CD4-positive, CD25-positive, alpha-beta regulatory T cell (primary cell): ENCODE data around the gene CEP112. TPM values are rescaled to one million over a fixed set of nuclear protein-coding genes. Genes with fewer than 3 reads are reported as not detected.
A peak's percentile ranks its signal among the peaks of the same experiment; 100 is the strongest.
"Not testable (repeated sequence)": the region's sequence is repeated elsewhere in the genome, so short reads cannot be mapped to it uniquely, and the experiment has no call there.

Experiments used
- ATAC-seq, 2 donors: fragments of 150-1000 bp; cut with Tn5 transposase; one replicate each; pipeline ENCODE4 v1.10.0; 2021; ENCODE audit warnings: low read depth in 2 of 2, moderate number of reproducible peaks in 2 of 2, moderate library complexity in 1 of 2
- DNase-seq, 3 donors: peaks; one replicate each; pipeline versions ENCODE4 v3.0.0 to v3.0.0-alpha.2; 2012 to 2022; ENCODE audit warnings: mixed read lengths in 1 of 3
- H3K27ac ChIP-seq: one replicate; pipeline ENCODE4 v1.7.0; 2013; ENCODE audit warnings: mild to moderate bottlenecking, low read length; ENCODE audit not compliant: insufficient read depth, poor library complexity, severe bottlenecking
- H3K27me3 ChIP-seq: one replicate; pipeline ENCODE4 v1.7.0; 2013; ENCODE audit warnings: low read length; ENCODE audit not compliant: control insufficient read depth, insufficient read depth
- H3K36me3 ChIP-seq: one replicate; pipeline ENCODE4 v1.7.0; 2013; ENCODE audit warnings: mild to moderate bottlenecking, low read length, moderate library complexity; ENCODE audit not compliant: control insufficient read depth, insufficient read depth
- H3K4me1 ChIP-seq: 2 replicates; pipeline ENCODE4 v1.7.0; 2013; ENCODE audit warnings: mild to moderate bottlenecking, low read length; ENCODE audit not compliant: insufficient read depth, control insufficient read depth, poor library complexity, severe bottlenecking
- H3K4me3 ChIP-seq: one replicate; pipeline ENCODE4 v1.7.0; 2013; ENCODE audit warnings: low read depth, mild to moderate bottlenecking, low read length, moderate library complexity
- H3K9me3 ChIP-seq, 2 experiments: 1 replicate in 1 of 2; 2 replicates in 1 of 2; pipeline ENCODE4 v1.7.0; 2013; ENCODE audit warnings: low read length in 2 of 2, mild to moderate bottlenecking in 1 of 2, moderate library complexity in 1 of 2; ENCODE audit not compliant: control insufficient read depth in 2 of 2
- H3K27ac Mint-ChIP-seq, 3 donors: one replicate each; pipeline ENCODE4 v1.8.0; 2020 to 2022; ENCODE audit warnings: mild to moderate bottlenecking in 3 of 3, mixed read lengths in 3 of 3, moderate library complexity in 2 of 3
- H3K27me3 Mint-ChIP-seq: one replicate; pipeline ENCODE4 v1.8.0; 2022; ENCODE audit warnings: mild to moderate bottlenecking, mixed read lengths
- H3K36me3 Mint-ChIP-seq: one replicate; pipeline ENCODE4 v1.8.0; 2020; ENCODE audit warnings: mixed read lengths
- H3K4me1 Mint-ChIP-seq, 4 donors: one replicate each; pipeline ENCODE4 v1.8.0; 2020 to 2022; ENCODE audit warnings: mixed read lengths in 4 of 4, mild to moderate bottlenecking in 1 of 4
- H3K4me3 Mint-ChIP-seq, 4 donors: one replicate each; pipeline ENCODE4 v1.8.0; 2020 to 2022; ENCODE audit warnings: mild to moderate bottlenecking in 4 of 4, mixed read lengths in 4 of 4, moderate library complexity in 3 of 4
- H3K9me3 Mint-ChIP-seq, 7 donors: one replicate each; pipeline ENCODE4 v1.8.0; 2020 to 2022; ENCODE audit warnings: mixed read lengths in 7 of 7, mild to moderate bottlenecking in 3 of 7, moderate library complexity in 2 of 7
- polyA plus RNA-seq, 4 donors: library from polyadenylated mRNA; unstranded; fragments of 300-500 nt; fragmentation: Illumina TruSeq; gene quantifications; one replicate each; pipeline ENCODE4 v1.2.3, GENCODE V29; 2021
- total RNA-seq: library from RNA; stranded (reverse); gene quantifications from one replicate; pipeline ENCODE4 v1.2.3, GENCODE V29; 2022

CEP112 gene
- total and polyA plus RNA-seq, 5 donors from 2014 or later = 0.15 to 2.3 (median 0.54) TPM; not detected in 1

GRCh38 chr17:66167189-66167815, 24.6 kb downstream of the CEP112 start:
- no peak overlapping the region for H3K27ac ChIP-seq
- H3K4me3 Mint-ChIP-seq = no peak overlapping the region
- H3K4me1 ChIP-seq = no peaks in the 10 kb centered on the region
- no peaks in the 10 kb centered on the region for H3K36me3 Mint-ChIP-seq
- H3K36me3 ChIP-seq = no peaks in the 10 kb centered on the region
- no peaks in the 10 kb centered on the region for H3K27me3 ChIP-seq
- H3K4me3 ChIP-seq = no peak overlapping the region
- peaks cover 0 to 4% (median 0%) of the 10 kb centered on the region in 4 donors for H3K4me1 Mint-ChIP-seq
- ATAC-seq = no peak
- no peaks in the 10 kb centered on the region for H3K9me3 ChIP-seq
- DNase-seq = no peak
- H3K27ac Mint-ChIP-seq = no peak overlapping the region
- no peaks in the 10 kb centered on the region for H3K27me3 Mint-ChIP-seq
- H3K9me3 Mint-ChIP-seq = peaks cover 0 to 1% (median 0%) of the 10 kb centered on the region in 7 donors

GRCh38 chr17:66165537-66166123, 26.3 kb downstream of the CEP112 start:
- Histone ChIP-seq H3K9me3 (no peaks in the 10 kb centered on the region), H3K36me3 (no peaks in the 10 kb centered on the region), H3K27me3 (no peaks in the 10 kb centered on the region), H3K4me3 (no peak overlapping the region), H3K4me1 (no peaks in the 10 kb centered on the region), H3K27ac (no peak overlapping the region)
- peaks cover 8 to 12% (median 8%) of the 10 kb centered on the region in 4 donors for H3K4me1 Mint-ChIP-seq
- H3K9me3 Mint-ChIP-seq = peaks cover 0 to under 1% (median 0%) of the 10 kb centered on the region in 7 donors
- no peaks in the 10 kb centered on the region for H3K36me3 Mint-ChIP-seq
- peak in 2 of 3 donors; percentile 51 to 61 for DNase-seq
- ATAC-seq = no peak
- no peak overlapping the region for H3K4me3 Mint-ChIP-seq
- H3K27me3 Mint-ChIP-seq = no peaks in the 10 kb centered on the region
- peak overlapping the region in 1 of 3 donors; percentile 18 for H3K27ac Mint-ChIP-seq

- not testable (repeated sequence) for ATAC-seq, H3K27me3 ChIP-seq, H3K36me3 Mint-ChIP-seq, H3K27me3 Mint-ChIP-seq, DNase-seq, H3K9me3 ChIP-seq, H3K4me3 Mint-ChIP-seq, H3K27ac ChIP-seq, H3K36me3 ChIP-seq, H3K4me1 ChIP-seq, H3K4me3 ChIP-seq
- Mint-ChIP-seq H3K9me3 (peaks cover 0 to 16% (median 6%) of the 10 kb centered on the region in 7 donors), H3K27ac (peak overlapping the region in 2 of 3 donors; percentile 47 to 72), H3K4me1 (peaks cover 7 to 15% (median 10%) of the 10 kb centered on the region in 4 donors)
Measured at GRCh38 chr17:66155055-66155454, 36.9 kb downstream of the CEP112 start.

DNA sequence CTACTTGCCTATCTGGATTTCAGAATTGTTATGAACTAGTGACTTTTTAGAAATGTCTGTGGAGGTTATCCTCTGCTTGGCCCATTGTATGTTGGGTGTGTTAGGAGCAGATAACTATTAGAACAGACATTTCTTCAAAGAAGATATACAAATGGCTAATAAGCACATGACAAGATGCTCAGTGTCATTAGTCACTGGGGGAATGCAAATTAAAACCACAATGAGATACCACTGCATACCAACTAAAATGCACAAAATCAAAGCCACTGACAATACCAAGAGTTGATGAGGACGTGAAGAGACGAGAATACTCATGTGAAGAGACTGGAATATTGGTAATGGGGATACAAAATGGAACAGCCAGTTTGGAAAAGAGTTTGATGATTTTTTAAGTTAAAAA, 39.2 kb downstream of the CEP112 start:
- Histone ChIP-seq H3K27ac (no peak overlapping the region), H3K9me3 (no peaks in the 10 kb centered on the region), H3K4me1 (no peaks in the 10 kb centered on the region), H3K27me3 (no peaks in the 10 kb centered on the region), H3K36me3 (no peaks in the 10 kb centered on the region), H3K4me3 (no peak overlapping the region)
- Mint-ChIP-seq H3K36me3 (no peaks in the 10 kb centered on the region), H3K4me1 (peaks cover 7 to 23% (median 16%) of the 10 kb centered on the region in 4 donors), H3K27me3 (peaks cover 4% of the 10 kb centered on the region), H3K27ac (no peak overlapping the region), H3K9me3 (peaks cover 0 to 7% (median 2%) of the 10 kb centered on the region in 7 donors), H3K4me3 (peak overlapping the region in 1 of 4 donors; percentile 2)
- ATAC-seq (no peak), DNase-seq (no peak)

DNA sequence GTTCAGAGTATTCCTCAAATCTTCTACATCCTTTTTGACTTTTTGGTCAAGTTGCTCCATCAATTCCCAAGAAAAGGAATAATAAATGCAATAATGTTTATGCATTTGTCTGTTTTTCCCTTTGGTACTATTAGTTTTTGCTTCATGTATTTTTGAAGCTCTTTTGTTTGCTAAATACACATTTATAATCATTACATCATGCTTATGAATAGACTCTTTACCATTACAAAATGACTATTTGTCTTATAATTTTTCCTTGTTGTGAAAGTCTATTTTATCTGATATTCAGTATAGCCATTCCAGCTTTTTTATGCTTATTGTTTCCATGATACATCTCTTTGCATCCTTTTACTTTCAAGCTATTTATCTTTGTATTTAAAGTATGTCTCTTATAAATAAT, 41.2 kb downstream of the CEP112 start:
- DNase-seq (no peak), ATAC-seq (no peak)
- Mint-ChIP-seq H3K27me3 (peaks cover 4% of the 10 kb centered on the region), H3K27ac (no peak overlapping the region), H3K4me3 (no peak overlapping the region), H3K9me3 (peaks cover 0 to 3% (median 0%) of the 10 kb centered on the region in 7 donors), H3K36me3 (no peaks in the 10 kb centered on the region), H3K4me1 (peaks cover 7 to 23% (median 16%) of the 10 kb centered on the region in 4 donors)
- Histone ChIP-seq H3K4me1 (no peaks in the 10 kb centered on the region), H3K27ac (no peak overlapping the region), H3K4me3 (no peak overlapping the region), H3K27me3 (no peaks in the 10 kb centered on the region), H3K9me3 (no peaks in the 10 kb centered on the region), H3K36me3 (no peaks in the 10 kb centered on the region)

- DNase-seq (peak in 1 of 3 donors; percentile 51), ATAC-seq (no peak)
- H3K27me3 Mint-ChIP-seq = peaks cover 4% of the 10 kb centered on the region
- no peaks in the 10 kb centered on the region for H3K36me3 Mint-ChIP-seq
- H3K27me3 ChIP-seq = no peaks in the 10 kb centered on the region
- peaks cover 0 to 3% (median 0%) of the 10 kb centered on the region in 7 donors for H3K9me3 Mint-ChIP-seq
- no peaks in the 10 kb centered on the region for H3K36me3 ChIP-seq
- no peak overlapping the region for H3K4me3 ChIP-seq
- H3K4me1 Mint-ChIP-seq = peaks cover 2 to 17% (median 11%) of the 10 kb centered on the region in 4 donors
- H3K9me3 ChIP-seq = no peaks in the 10 kb centered on the region
- H3K4me1 ChIP-seq = no peaks in the 10 kb centered on the region
- no peak overlapping the region for H3K27ac ChIP-seq
- H3K4me3 Mint-ChIP-seq = no peak overlapping the region
- peak overlapping the region in 1 of 3 donors; percentile 53 for H3K27ac Mint-ChIP-seq
Measured at GRCh38 chr17:66149562-66149961, 42.4 kb downstream of the CEP112 start.

DNA sequence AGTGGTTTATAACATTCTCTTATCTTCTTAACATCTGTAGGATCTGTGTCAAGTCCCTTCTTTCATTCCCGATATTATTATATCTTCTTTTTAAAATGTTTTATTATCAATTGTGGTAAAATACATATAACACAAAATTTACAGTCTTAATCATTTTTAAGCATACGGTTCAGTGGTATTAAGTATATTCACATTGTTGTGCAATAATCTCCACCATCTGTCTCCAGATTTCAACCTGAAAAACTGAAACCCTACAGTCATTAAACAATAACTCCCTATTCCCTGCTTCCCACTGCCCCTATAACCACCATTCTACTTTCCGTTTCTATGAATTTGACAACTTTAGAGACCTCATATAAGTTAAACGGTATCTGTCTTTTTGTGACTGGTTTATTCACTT, 45.5 kb downstream of the CEP112 start:
- Histone ChIP-seq H3K4me3 (no peak overlapping the region), H3K9me3 (no peaks in the 10 kb centered on the region), H3K27me3 (no peaks in the 10 kb centered on the region), H3K36me3 (no peaks in the 10 kb centered on the region), H3K27ac (no peak overlapping the region), H3K4me1 (no peaks in the 10 kb centered on the region)
- H3K36me3 Mint-ChIP-seq = no peaks in the 10 kb centered on the region
- no peak overlapping the region for H3K27ac Mint-ChIP-seq
- H3K9me3 Mint-ChIP-seq = peaks cover 0 to 1% (median 0%) of the 10 kb centered on the region in 7 donors
- ATAC-seq = no peak
- no peaks in the 10 kb centered on the region for H3K27me3 Mint-ChIP-seq
- no peak for DNase-seq
- H3K4me1 Mint-ChIP-seq = peaks cover 0 to 12% (median 9%) of the 10 kb centered on the region in 4 donors
- no peak overlapping the region for H3K4me3 Mint-ChIP-seq
